GM23248 (cell line): ENCODE measurements around the gene LUC7L.

Experiments used
- EZH2 ChIP-seq: fragments of 200-600 bp; sonication (generic); IDR thresholded peaks from 2 replicates; pipeline ENCODE4 v1.6.1; 2018; ENCODE audit warnings: antibody characterized with exemption, mild to moderate bottlenecking; ENCODE audit not compliant: insufficient read depth, poor library complexity, severe bottlenecking
- EZH2phosphoT487 ChIP-seq: fragments of 200-600 bp; sonication (generic); IDR thresholded peaks from 2 replicates; pipeline ENCODE4 v1.6.1; 2018; ENCODE audit warnings: antibody characterized with exemption, moderate library complexity, mild to moderate bottlenecking, low read depth; ENCODE audit not compliant: insufficient read depth

DNA sequence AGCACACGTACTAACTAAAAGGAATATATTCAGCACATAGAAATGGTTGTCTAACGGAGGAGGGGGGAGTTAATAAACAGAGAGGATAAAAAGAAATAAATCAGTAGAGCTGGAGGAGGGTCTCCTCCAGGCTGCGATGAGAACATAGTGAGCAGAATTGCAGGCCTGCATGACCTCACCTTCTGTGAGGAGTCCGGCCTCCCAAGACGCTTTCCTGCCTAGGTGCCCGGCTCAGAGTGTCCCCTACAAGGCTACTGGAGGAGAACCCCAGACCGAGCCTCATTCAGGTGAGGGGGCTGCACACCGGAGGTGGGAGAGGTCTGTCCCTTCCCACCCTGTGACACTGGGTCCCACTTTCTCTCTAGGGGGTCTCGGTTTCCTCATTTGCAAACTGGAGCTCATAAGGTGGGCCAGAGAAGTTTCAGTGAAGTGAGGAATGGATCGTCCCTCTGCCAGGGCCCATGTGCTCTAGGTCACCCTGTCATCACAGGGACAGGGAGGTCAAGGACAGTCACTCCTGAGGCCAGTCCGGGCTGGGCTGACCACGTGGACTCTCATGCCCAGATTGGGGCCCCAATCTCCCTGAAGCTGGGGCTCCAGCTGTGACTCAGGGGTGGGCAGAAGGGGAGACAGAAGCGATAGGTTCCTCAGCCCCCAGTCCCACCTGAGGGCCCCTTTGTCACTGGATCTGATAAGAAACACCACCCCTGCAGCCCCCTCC is 66.8 kb downstream of the LUC7L start:
- TF ChIP-seq EZH2: no peak
- TF ChIP-seq EZH2phosphoT487: no peak
